ENCODE measurements around the gene MTARC2. TPM values are rescaled to one million over a fixed set of nuclear protein-coding genes. Genes with fewer than 3 reads are reported as not detected.
A peak's percentile ranks its signal among the peaks of the same experiment; 100 is the strongest.

Gene MTARC2
- polyA plus RNA-seq, 1 donor (not counting 4 experiments of a cell fraction or from before 2014, with no cell fraction given), result 0.75 TPM

- H3K9me1 ChIP-seq (ENCODE audit: control insufficient read depth, extremely low read depth, insufficient read depth, low read length), result no peaks in the 10 kb centered on the region
- H3K79me2 ChIP-seq (ENCODE audit: control insufficient read depth, insufficient read depth, low read length), result no peaks in the 10 kb centered on the region
- dilution Hi-C loops (cut with MboI; ENCODE audit: extremely low pct_ligation_motif_present, low sequenced_read_pairs), result no loop called here
- H3K9ac ChIP-seq (ENCODE audit: control insufficient read depth, extremely low read depth, insufficient read depth, low read length), result no peak overlapping the region
- peak overlapping the region; percentile 73 for H2AFZ ChIP-seq (ENCODE audit: control insufficient read depth, low read length)
- no peak overlapping the region for H3K27ac ChIP-seq (ENCODE audit: control insufficient read depth, insufficient read depth, low read length)
- H4K20me1 ChIP-seq (ENCODE audit: control insufficient read depth, extremely low read depth, insufficient read depth, low read length), result no peaks in the 10 kb centered on the region
- H3K9me3 ChIP-seq (ENCODE audit: control insufficient read depth, low read depth, low read length), result no peaks in the 10 kb centered on the region
- peak overlapping the region in 1 of 3 experiments; percentile 7 for H3K4me3 ChIP-seq (ENCODE audit: control insufficient read depth in 2 of 3, extremely low read depth in 1 of 3, insufficient read depth in 2 of 3, low read depth in 1 of 3, low read length in 3 of 3)
- peaks cover 16% of the 10 kb centered on the region for H3K4me1 ChIP-seq (ENCODE audit: control insufficient read depth, extremely low read depth, insufficient read depth, low read length)
- H3K27me3 ChIP-seq (ENCODE audit: control insufficient read depth, extremely low read depth, insufficient read depth, low read length), result no peaks in the 10 kb centered on the region
- no peak for TF ChIP-seq EZH2 (IDR thresholded peaks at IDR 0.05; ENCODE audit: low read length)
- TF ChIP-seq CTCF (optimal IDR thresholded peaks at IDR 0.05 in 1 of 3, IDR thresholded peaks at IDR 0.05 in 1 of 3, conservative IDR thresholded peaks at IDR 0.05 in 1 of 3; ENCODE audit: extremely low read depth in 1 of 3, insufficient read depth in 2 of 3, low read length in 3 of 3), result no peak
- no peaks in the 10 kb centered on the region for H3K36me3 ChIP-seq (ENCODE audit: control insufficient read depth in 2 of 2, extremely low read depth in 1 of 2, insufficient read depth in 2 of 2, low read length in 2 of 2)
- H3K4me2 ChIP-seq (ENCODE audit: control insufficient read depth, extremely low read depth, insufficient read depth, low read depth, low read length), result peak overlapping the region; percentile 67
- no peak for FAIRE-seq
- DNase-seq (ENCODE audit: low read depth, low spot score), result no peak
These were observed 15.5 kb upstream of the MTARC2 start for GRCh38 chr1:220732621-220733020.

GRCh38 chr1:220733086-220733601 lies 15.0 kb upstream of the MTARC2 start:
- Histone ChIP-seq H3K27me3 (ENCODE audit: control insufficient read depth, extremely low read depth, insufficient read depth, low read length) (no peaks in the 10 kb centered on the region), H3K79me2 (ENCODE audit: control insufficient read depth, insufficient read depth, low read length) (no peaks in the 10 kb centered on the region), H3K9me3 (ENCODE audit: control insufficient read depth, low read depth, low read length) (no peaks in the 10 kb centered on the region), H3K9me1 (ENCODE audit: control insufficient read depth, extremely low read depth, insufficient read depth, low read length) (no peaks in the 10 kb centered on the region), H3K4me3 (ENCODE audit: control insufficient read depth in 2 of 3, extremely low read depth in 1 of 3, insufficient read depth in 2 of 3, low read depth in 1 of 3, low read length in 3 of 3) (peak overlapping the region in 1 of 3 experiments; percentile 22), H3K4me2 (ENCODE audit: control insufficient read depth, extremely low read depth, insufficient read depth, low read depth, low read length) (peak overlapping the region; percentile 67), H3K27ac (ENCODE audit: control insufficient read depth, insufficient read depth, low read length) (peak overlapping the region; percentile 20), H2AFZ (ENCODE audit: control insufficient read depth, low read length) (peak overlapping the region; percentile 84), H3K36me3 (ENCODE audit: control insufficient read depth in 2 of 2, extremely low read depth in 1 of 2, insufficient read depth in 2 of 2, low read length in 2 of 2) (no peaks in the 10 kb centered on the region), H4K20me1 (ENCODE audit: control insufficient read depth, extremely low read depth, insufficient read depth, low read length) (no peaks in the 10 kb centered on the region), H3K4me1 (ENCODE audit: control insufficient read depth, extremely low read depth, insufficient read depth, low read length) (peaks cover 16% of the 10 kb centered on the region), H3K9ac (ENCODE audit: control insufficient read depth, extremely low read depth, insufficient read depth, low read length) (peak overlapping the region; percentile 22)
- DNase-seq (ENCODE audit: low read depth, low spot score) (peak; percentile 65), FAIRE-seq (peak; percentile 74)
- TF ChIP-seq CTCF (optimal IDR thresholded peaks at IDR 0.05 in 1 of 3, IDR thresholded peaks at IDR 0.05 in 1 of 3, conservative IDR thresholded peaks at IDR 0.05 in 1 of 3; ENCODE audit: extremely low read depth in 1 of 3, insufficient read depth in 2 of 3, low read length in 3 of 3) (peak; percentile 79 to 87 (median 79)), EZH2 (IDR thresholded peaks at IDR 0.05; ENCODE audit: low read length) (no peak)
- dilution Hi-C loops (cut with MboI; ENCODE audit: extremely low pct_ligation_motif_present, low sequenced_read_pairs), result no loop called here

Data from keratinocyte (primary cell).